Measurements from ENCODE around the gene WWP2.
"Not testable (repeated sequence)": the region's sequence is repeated elsewhere in the genome, so short reads cannot be mapped to it uniquely, and the experiment has no call there.

GRCh38 chr16:69729030-69729429 is 33.1 kb upstream of the WWP2 start:
- not testable (repeated sequence) for TF ChIP-seq CTCF, EP300, POLR2A (IDR thresholded peaks at IDR 0.05)

Measured in tibial nerve (tissue), 4 donors.